CD4-positive, alpha-beta T cell (primary cell): ENCODE measurements around the gene TRMT112. TPM values are rescaled to one million over a fixed set of nuclear protein-coding genes. Genes with fewer than 3 reads are reported as not detected.

Experiments used
- ATAC-seq: fragments of 200-7000 bp; cut with Tn5 transposase; one replicate; pipeline ENCODE4 v1.10.0; 2022; ENCODE audit warnings: mild to moderate bottlenecking; ENCODE audit not compliant: poor library complexity
- CTCF ChIA-PET: fragments of 350-600 bp; sonication (Branson Sonifier 250); formaldehyde crosslinking; loops from one replicate; lab custom pipeline; 2021; ENCODE audit warnings: antibody characterized with exemption, inconsistent platforms; lab: Charles Lee
- POLR2A ChIA-PET: fragments of 350-600 bp; sonication (Branson Sonifier 250); formaldehyde crosslinking; loops from one replicate; lab custom pipeline; 2021; ENCODE audit warnings: antibody characterized with exemption, inconsistent platforms; lab: Charles Lee
- DNase-seq, 14 experiments: peaks; one replicate each; pipeline ENCODE4 v3.0.0-alpha.2; 2013 to 2020; ENCODE audit warnings: mixed read lengths in 2 of 14
- H3K27ac ChIP-seq, 2 donors: one replicate each; pipeline versions ENCODE4 v1.5.1 to v1.7.0; 2013; ENCODE audit warnings: low read length in 2 of 2, low read depth in 1 of 2, mild to moderate bottlenecking in 1 of 2
- H3K27me3 ChIP-seq, 2 experiments: 1 replicate in 1 of 2; 2 replicates in 1 of 2; pipeline versions ENCODE4 v1.6.1 to v1.7.0; 2013; ENCODE audit warnings: low read length in 2 of 2, control low read depth in 1 of 2, mild to moderate bottlenecking in 1 of 2, moderate library complexity in 1 of 2; ENCODE audit not compliant: insufficient read depth in 2 of 2, control insufficient read depth in 1 of 2
- H3K36me3 ChIP-seq: one replicate; pipeline ENCODE4 v1.6.1; 2013; ENCODE audit warnings: low read length, control low read depth; ENCODE audit not compliant: insufficient read depth
- H3K4me1 ChIP-seq: one replicate; pipeline ENCODE4 v1.6.1; 2013; ENCODE audit warnings: low read length, control low read depth; ENCODE audit not compliant: insufficient read depth
- H3K4me3 ChIP-seq: one replicate; pipeline ENCODE4 v1.5.1; 2013; ENCODE audit warnings: mild to moderate bottlenecking, low read length, moderate library complexity
- H3K9me3 ChIP-seq, 2 experiments: 1 replicate in 1 of 2; 2 replicates in 1 of 2; pipeline versions ENCODE4 v1.6.1 to v1.7.0; 2013; ENCODE audit warnings: low read length in 2 of 2, mild to moderate bottlenecking in 2 of 2, control low read depth in 1 of 2, moderate library complexity in 1 of 2; ENCODE audit not compliant: control insufficient read depth in 1 of 2, insufficient read depth in 1 of 2
- H3K27ac Mint-ChIP-seq: one replicate; pipeline ENCODE4 v1.8.0; 2020; ENCODE audit warnings: mixed read lengths
- H3K27me3 Mint-ChIP-seq: one replicate; pipeline ENCODE4 v1.8.0; 2021; ENCODE audit warnings: mixed read lengths
- H3K36me3 Mint-ChIP-seq: one replicate; pipeline ENCODE4 v1.8.0; 2021; ENCODE audit warnings: low read depth, mixed read lengths
- H3K4me1 Mint-ChIP-seq: one replicate; pipeline ENCODE4 v1.8.0; 2021; ENCODE audit warnings: low read depth, mixed read lengths
- H3K4me3 Mint-ChIP-seq: one replicate; pipeline ENCODE4 v1.8.0; 2020; ENCODE audit warnings: mild to moderate bottlenecking, mixed read lengths
- H3K9me3 Mint-ChIP-seq: one replicate; pipeline ENCODE4 v1.8.0; 2020; ENCODE audit warnings: mixed read lengths
- CTCF ChIP-seq: fragments of 200-600 bp; IDR thresholded peaks from one replicate; pipeline ENCODE4 v1.8.0; 2022; ENCODE audit warnings: antibody characterized with exemption, mild to moderate bottlenecking
- intact Hi-C, 2 experiments: fragments of 100-400 bp; cut with DNase I in 1 of 2; cut with micrococcal nuclease in 1 of 2; formaldehyde crosslinking; loops; one replicate each; pipeline versions ENCODE4 v1.15.1 to v1.9.0; 2023 to 2025; cut with DNase I, micrococcal nuclease
- total RNA-seq, 174 experiments: library from RNA in 2 of 174; stranded (reverse) in 2 of 174; gene quantifications; one replicate each; pipeline ENCODE4 v1.2.3 and lab custom pipeline; 2021 to 2026

The TRMT112 gene
- total RNA-seq, 2 experiments from 2014 or later, result 70.5 to 71.4 TPM

GRCh38 chr11:64331569-64332371, 14.4 kb upstream of the TRMT112 start:
- ChIA-PET POLR2A (interaction anchor here (0.7 to 2.3 kb wide), 2 partner anchors 14 to 27 kb away, joined by 3 to 23 read pairs; partner anchors contain the start of genes PRDX5 and TRMT112), CTCF (interaction anchor here (0.7 to 1.8 kb wide), 12 partner anchors 9 to 373 kb away, joined by 3 to 39 read pairs (median 4); partner anchors contain the start of genes CCDC88B, ESRRA, PRDX5 and STIP1)
- ATAC-seq (peak; percentile 93), DNase-seq (peak; percentile 41 to 86 (median 58))
- Mint-ChIP-seq H3K27ac (peak overlapping the region; percentile 13), H3K4me3 (no peak overlapping the region), H3K36me3 (peaks cover 4% of the 10 kb centered on the region), H3K4me1 (peaks cover 9% of the 10 kb centered on the region), H3K27me3 (no peaks in the 10 kb centered on the region), H3K9me3 (no peaks in the 10 kb centered on the region)
- peak; percentile 8 for TF ChIP-seq CTCF
- no peaks in the 10 kb centered on the region for H3K27me3 ChIP-seq
- no peak overlapping the region for H3K27ac ChIP-seq
- no peaks in the 10 kb centered on the region for H3K36me3 ChIP-seq
- H3K4me3 ChIP-seq, result no peak overlapping the region
- H3K4me1 ChIP-seq, result peaks cover 10% of the 10 kb centered on the region
- intact Hi-C loops, result no loop called here
- no peaks in the 10 kb centered on the region for H3K9me3 ChIP-seq

GRCh38 chr11:64330888-64331287, 13.5 kb upstream of the TRMT112 start:
- Mint-ChIP-seq H3K4me1 (peaks cover 9% of the 10 kb centered on the region), H3K27ac (no peak overlapping the region), H3K4me3 (no peak overlapping the region), H3K9me3 (no peaks in the 10 kb centered on the region), H3K36me3 (peaks cover 4% of the 10 kb centered on the region), H3K27me3 (no peaks in the 10 kb centered on the region)
- H3K27ac ChIP-seq, result no peak overlapping the region
- no peaks in the 10 kb centered on the region for H3K36me3 ChIP-seq
- H3K27me3 ChIP-seq, result no peaks in the 10 kb centered on the region
- no peak for TF ChIP-seq CTCF
- intact Hi-C loops, result no loop called here
- DNase-seq (no peak), ATAC-seq (no peak)
- peaks cover 10% of the 10 kb centered on the region for H3K4me1 ChIP-seq
- ChIA-PET CTCF (interaction anchor here (0.7 to 1.8 kb wide), 8 partner anchors 10 to 374 kb away, joined by 3 to 39 read pairs (median 4); partner anchors contain the start of genes CCDC88B, ESRRA, PRDX5 and STIP1), POLR2A (interaction anchor here (0.7 to 2.3 kb wide), 2 partner anchors 13 to 27 kb away, joined by 3 to 23 read pairs; partner anchors contain the start of genes PRDX5 and TRMT112)
- no peak overlapping the region for H3K4me3 ChIP-seq
- H3K9me3 ChIP-seq, result no peaks in the 10 kb centered on the region

GRCh38 chr11:64327993-64328392, 10.6 kb upstream of the TRMT112 start:
- Mint-ChIP-seq H3K27ac (no peak overlapping the region), H3K4me3 (no peak overlapping the region), H3K4me1 (peaks cover 9% of the 10 kb centered on the region), H3K9me3 (no peaks in the 10 kb centered on the region), H3K27me3 (no peaks in the 10 kb centered on the region), H3K36me3 (no peaks in the 10 kb centered on the region)
- Histone ChIP-seq H3K9me3 (no peaks in the 10 kb centered on the region), H3K4me3 (no peak overlapping the region), H3K27ac (no peak overlapping the region), H3K36me3 (no peaks in the 10 kb centered on the region), H3K27me3 (no peaks in the 10 kb centered on the region), H3K4me1 (peaks cover 10% of the 10 kb centered on the region)
- intact Hi-C loops, result no loop called here
- no peak for TF ChIP-seq CTCF
- ChIA-PET POLR2A (interaction anchor here (0.8 kb wide), 1 partner anchor 10 kb away, joined by 4 read pairs; the partner anchor contains the start of genes PRDX5 and TRMT112), CTCF (no interaction called here)
- DNase-seq (no peak), ATAC-seq (no peak)
